Activated naive CD4-positive, alpha-beta T cell treated with anti-CD3 and anti-CD28 coated beads, Interleukin-2, amount 50 U/mL, for 16 hours (primary cell): Measurements from ENCODE around the gene RELT.

Source experiments
- DNase-seq: peaks from one replicate; pipeline ENCODE4 v3.0.0-alpha.2; 2020

RELT gene

GRCh38 chr11:73376160-73376802 is at the start of gene RELT:
TSS of gene RELT (plus strand) at chr11:73376399. CDS start at chr11:73389137, 12,738 bp downstream.
- peak; percentile 94 for DNase-seq

- DNase-seq, result no peak
These were observed 49.0 kb upstream of the RELT start for GRCh38 chr11:73326929-73327811.

- no peak for DNase-seq
These were observed 48.3 kb upstream of the RELT start for GRCh38 chr11:73327812-73328364.

GRCh38 chr11:73330569-73331093 is 45.6 kb upstream of the RELT start:
- no peak for DNase-seq

GRCh38 chr11:73331138-73331916 is 44.9 kb upstream of the RELT start:
- DNase-seq, result no peak

GRCh38 chr11:73333173-73333572 is 43.0 kb upstream of the RELT start:
- no peak for DNase-seq

- DNase-seq, result no peak
These were observed 42.4 kb upstream of the RELT start for GRCh38 chr11:73333640-73334383.

- no peak for DNase-seq
These were observed 41.6 kb upstream of the RELT start for GRCh38 chr11:73334384-73335203.

GRCh38 chr11:73335204-73335923 is 40.8 kb upstream of the RELT start:
- DNase-seq, result peak; percentile 78

GRCh38 chr11:73337846-73338245 is 38.4 kb upstream of the RELT start:
- no peak for DNase-seq

GRCh38 chr11:73338279-73338678 is 37.9 kb upstream of the RELT start:
- no peak for DNase-seq

GRCh38 chr11:73340164-73340563 is 36.0 kb upstream of the RELT start:
- no peak for DNase-seq

GRCh38 chr11:73342633-73343032 is 33.6 kb upstream of the RELT start:
- no peak for DNase-seq

- no peak for DNase-seq
These were observed 32.9 kb upstream of the RELT start for GRCh38 chr11:73343076-73343873.

- no peak for DNase-seq
These were observed 32.0 kb upstream of the RELT start for GRCh38 chr11:73344191-73344607.

- no peak for DNase-seq
These were observed 30.6 kb upstream of the RELT start for GRCh38 chr11:73345481-73346160.

GRCh38 chr11:73346186-73346935 is 29.8 kb upstream of the RELT start:
- no peak for DNase-seq

GRCh38 chr11:73347067-73347466 is 29.1 kb upstream of the RELT start:
- DNase-seq, result no peak
